ENCODE data around the gene GLS2. TPM values are rescaled to one million over a fixed set of nuclear protein-coding genes. Genes with fewer than 3 reads are reported as not detected.
A peak's percentile ranks its signal among the peaks of the same experiment; 100 is the strongest.

The GLS2 gene
- total and polyA plus RNA-seq, 9 of the 15 experiments (the other 6 are each of a cell fraction or from before 2014, with no cell fraction given), result 0.11 TPM; not detected in 8

DNA sequence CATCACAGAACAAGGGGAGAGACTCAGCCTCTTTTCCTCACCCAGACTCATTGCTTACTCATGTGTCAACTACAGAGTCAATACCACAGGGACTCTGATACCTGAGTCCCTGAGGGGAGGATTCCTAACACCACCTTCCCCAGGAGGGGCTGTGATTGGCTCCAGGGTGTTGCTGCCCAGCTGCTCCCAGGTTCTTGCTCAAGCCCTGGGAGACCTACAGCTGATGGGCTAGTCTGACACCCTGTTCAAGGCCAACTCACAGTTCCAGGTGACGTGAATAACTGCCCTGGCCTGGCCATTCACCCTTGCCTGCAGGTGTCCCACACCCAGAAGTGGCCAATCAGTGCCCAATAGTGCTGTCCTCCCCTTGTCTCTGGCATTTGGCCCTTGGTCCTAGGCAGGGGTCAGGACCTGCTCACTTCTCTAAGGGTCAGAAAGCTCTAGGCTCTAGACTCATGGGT is 11.0 kb downstream of the GLS2 start:
- Histone ChIP-seq H3K9me3 (replicated peaks; ENCODE audit: control insufficient read depth, insufficient read depth, low read depth, low read length) (no peaks in the 10 kb centered on the region), H3K79me2 (ENCODE audit: control insufficient read depth, insufficient read depth, low read length) (no peaks in the 10 kb centered on the region), H3K27me3 (ENCODE audit: control insufficient read depth in 2 of 2, insufficient read depth in 2 of 2, low read length in 2 of 2) (no peaks in the 10 kb centered on the region), H3K4me3 (no peak overlapping the region), H3K9ac (ENCODE audit: insufficient read depth in 1 of 2, low read depth in 2 of 2, low read length in 2 of 2) (no peak overlapping the region; a peak in 1 of 4 replicates), H3K9me1 (ENCODE audit: control insufficient read depth, insufficient read depth, low read length) (peaks cover 5% of the 10 kb centered on the region), H3K4me1 (replicated peaks in 1 of 2; ENCODE audit: control insufficient read depth in 2 of 2, insufficient read depth in 2 of 2, low read length in 2 of 2) (peaks cover 0 to 4% of the 10 kb centered on the region in 2 experiments; a peak in 2 of 5 replicates), H4K20me1 (replicated peaks; ENCODE audit: control insufficient read depth, insufficient read depth, low read length) (0 out of 2 replicates have a peak, but pooled peaks cover 8% of the 10 kb centered on the region), H3K4me2 (ENCODE audit: insufficient read depth, low read length) (no peak overlapping the region), H2AFZ (ENCODE audit: low read depth, low read length) (no peak overlapping the region), H3K27ac (ENCODE audit: extremely low read depth, low read depth, low read length) (no peak overlapping the region), H3K36me3 (ENCODE audit: control insufficient read depth, insufficient read depth, low read length) (0 out of 3 replicates have a peak, but pooled peaks cover 3% of the 10 kb centered on the region)
- DNase-seq (ENCODE audit: extremely low read depth in 1 of 4, low spot score in 3 of 4), result no peak
- ChIA-PET POLR2A (interaction anchor here (0.6 kb wide), 1 partner anchor 270 kb away, joined by 5 read pairs; no protein-coding TSS in a partner anchor), CTCF (ENCODE audit: low intra/inter-chr PET ratio) (no interaction called here)
- TF ChIP-seq CBFA2T3 (IDR thresholded peaks at IDR 0.05) (no peak), HCFC1 (IDR thresholded peaks at IDR 0.05; ENCODE audit: low read depth, low read length) (no peak), ZNF197 (CRISPR knock-in tag; IDR thresholded peaks at IDR 0.05; ENCODE audit: low read depth) (no peak), CTBP1 (IDR thresholded peaks at IDR 0.05; ENCODE audit: borderline replicate concordance) (no peak), ZNF695 (CRISPR knock-in tag; IDR thresholded peaks at IDR 0.05) (no peak), SAFB (IDR thresholded peaks at IDR 0.05; ENCODE audit: borderline replicate concordance, low read depth, low read length) (no peak), GTF2E2 (tag; IDR thresholded peaks at IDR 0.05) (no peak), ZNF561 (CRISPR knock-in tag; conservative IDR thresholded peaks at IDR 0.05) (no peak)
- TF ChIP-seq, protein P1, sequence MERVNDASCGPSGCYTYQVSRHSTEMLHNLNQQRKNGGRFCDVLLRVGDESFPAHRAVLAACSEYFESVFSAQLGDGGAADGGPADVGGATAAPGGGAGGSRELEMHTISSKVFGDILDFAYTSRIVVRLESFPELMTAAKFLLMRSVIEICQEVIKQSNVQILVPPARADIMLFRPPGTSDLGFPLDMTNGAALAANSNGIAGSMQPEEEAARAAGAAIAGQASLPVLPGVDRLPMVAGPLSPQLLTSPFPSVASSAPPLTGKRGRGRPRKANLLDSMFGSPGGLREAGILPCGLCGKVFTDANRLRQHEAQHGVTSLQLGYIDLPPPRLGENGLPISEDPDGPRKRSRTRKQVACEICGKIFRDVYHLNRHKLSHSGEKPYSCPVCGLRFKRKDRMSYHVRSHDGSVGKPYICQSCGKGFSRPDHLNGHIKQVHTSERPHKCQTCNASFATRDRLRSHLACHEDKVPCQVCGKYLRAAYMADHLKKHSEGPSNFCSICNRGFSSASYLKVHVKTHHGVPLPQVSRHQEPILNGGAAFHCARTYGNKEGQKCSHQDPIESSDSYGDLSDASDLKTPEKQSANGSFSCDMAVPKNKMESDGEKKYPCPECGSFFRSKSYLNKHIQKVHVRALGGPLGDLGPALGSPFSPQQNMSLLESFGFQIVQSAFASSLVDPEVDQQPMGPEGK (CRISPR knock-in tag; IDR thresholded peaks at IDR 0.05; ENCODE audit: borderline replicate concordance), result no peak
- TF ChIP-seq, protein P2, sequence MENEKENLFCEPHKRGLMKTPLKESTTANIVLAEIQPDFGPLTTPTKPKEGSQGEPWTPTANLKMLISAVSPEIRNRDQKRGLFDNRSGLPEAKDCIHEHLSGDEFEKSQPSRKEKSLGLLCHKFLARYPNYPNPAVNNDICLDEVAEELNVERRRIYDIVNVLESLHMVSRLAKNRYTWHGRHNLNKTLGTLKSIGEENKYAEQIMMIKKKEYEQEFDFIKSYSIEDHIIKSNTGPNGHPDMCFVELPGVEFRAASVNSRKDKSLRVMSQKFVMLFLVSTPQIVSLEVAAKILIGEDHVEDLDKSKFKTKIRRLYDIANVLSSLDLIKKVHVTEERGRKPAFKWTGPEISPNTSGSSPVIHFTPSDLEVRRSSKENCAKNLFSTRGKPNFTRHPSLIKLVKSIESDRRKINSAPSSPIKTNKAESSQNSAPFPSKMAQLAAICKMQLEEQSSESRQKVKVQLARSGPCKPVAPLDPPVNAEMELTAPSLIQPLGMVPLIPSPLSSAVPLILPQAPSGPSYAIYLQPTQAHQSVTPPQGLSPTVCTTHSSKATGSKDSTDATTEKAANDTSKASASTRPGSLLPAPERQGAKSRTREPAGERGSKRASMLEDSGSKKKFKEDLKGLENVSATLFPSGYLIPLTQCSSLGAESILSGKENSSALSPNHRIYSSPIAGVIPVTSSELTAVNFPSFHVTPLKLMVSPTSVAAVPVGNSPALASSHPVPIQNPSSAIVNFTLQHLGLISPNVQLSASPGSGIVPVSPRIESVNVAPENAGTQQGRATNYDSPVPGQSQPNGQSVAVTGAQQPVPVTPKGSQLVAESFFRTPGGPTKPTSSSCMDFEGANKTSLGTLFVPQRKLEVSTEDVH (IDR thresholded peaks at IDR 0.05; ENCODE audit: low read depth, partially characterized antibody), result no peak
- intact Hi-C loops (cut with micrococcal nuclease), result no loop called here
- in situ Hi-C loops (cut with MboI), result no loop called here
- FAIRE-seq, result no peak
- WGBS (ENCODE audit: insufficient coverage, low coverage, missing lambda C conversion rate), result 45% methylated on average over 1 of the region's 1 CpG
- BruUV-seq (replicated peaks), result no TSS peak
- ATAC-seq, result peak; percentile 16; the same call in 2 of the 3 replicates

Data from K562 (cell line).